ENCODE data around the gene COL28A1.

GRCh38 chr7:7417851-7418250 is 117.8 kb downstream of the COL28A1 start:
- TF ChIP-seq CTCF (IDR thresholded peaks at IDR 0.05) = no peak
- TF ChIP-seq KAT7 (CRISPR knock-in tag; IDR thresholded peaks at IDR 0.05; ENCODE audit: borderline replicate concordance) = no peak
- TF ChIP-seq NFYB (CRISPR knock-in tag; conservative IDR thresholded peaks at IDR 0.05; ENCODE audit: low read depth) = no peak
- no peak for TF ChIP-seq SMAD3 (CRISPR knock-in tag; IDR thresholded peaks at IDR 0.05; ENCODE audit: borderline replicate concordance)
- no peak for TF ChIP-seq USF2 (CRISPR knock-in tag; IDR thresholded peaks at IDR 0.05)
- TF ChIP-seq CBFB (CRISPR knock-in tag; IDR thresholded peaks at IDR 0.05; ENCODE audit: low read depth) = no peak
- TF ChIP-seq HMGA2 (CRISPR knock-in tag; IDR thresholded peaks at IDR 0.05) = no peak
- TF ChIP-seq ZNF138 (CRISPR knock-in tag; conservative IDR thresholded peaks at IDR 0.05) = no peak
- TF ChIP-seq RELA (CRISPR knock-in tag; IDR thresholded peaks at IDR 0.05; ENCODE audit: borderline replicate concordance) = no peak
